ENCODE results near the gene KDR. TPM values are rescaled to one million over a fixed set of nuclear protein-coding genes. Genes with fewer than 3 reads are reported as not detected.
A peak's percentile ranks its signal among the peaks of the same experiment; 100 is the strongest.

Gene KDR
- polyA plus RNA-seq: not detected

GRCh38 chr4:55125087-55125721, at the start of gene KDR:
TSS of gene KDR (minus strand) at chr4:55125595. CDS start at chr4:55125293, 302 bp downstream.
- H3K27ac Mint-ChIP-seq: no peak within 1 kb of the TSS
- H3K9me3 Mint-ChIP-seq: peaks cover 0 to 4% (median 0%) of the 10 kb centered on the region in 3 donors
- peaks cover 0 to 1% (median 0%) of the 10 kb centered on the region in 3 donors for H3K4me1 Mint-ChIP-seq
- H3K27me3 Mint-ChIP-seq: peaks cover 25% of the 10 kb centered on the region
- H3K36me3 Mint-ChIP-seq: no peaks in the 10 kb centered on the region
- H3K4me3 Mint-ChIP-seq: peak within 1 kb of the TSS in 2 of 4 donors; percentile 22 to 23

- Mint-ChIP-seq H3K36me3 (no peaks in the 10 kb centered on the region), H3K27ac (no peak overlapping the region), H3K4me3 (no peak overlapping the region), H3K27me3 (peaks cover 2% of the 10 kb centered on the region), H3K4me1 (no peaks in the 10 kb centered on the region), H3K9me3 (peaks cover 0 to 1% (median 0%) of the 10 kb centered on the region in 3 donors)
These were observed 48.2 kb upstream of the KDR start for GRCh38 chr4:55173580-55173979.

DNA sequence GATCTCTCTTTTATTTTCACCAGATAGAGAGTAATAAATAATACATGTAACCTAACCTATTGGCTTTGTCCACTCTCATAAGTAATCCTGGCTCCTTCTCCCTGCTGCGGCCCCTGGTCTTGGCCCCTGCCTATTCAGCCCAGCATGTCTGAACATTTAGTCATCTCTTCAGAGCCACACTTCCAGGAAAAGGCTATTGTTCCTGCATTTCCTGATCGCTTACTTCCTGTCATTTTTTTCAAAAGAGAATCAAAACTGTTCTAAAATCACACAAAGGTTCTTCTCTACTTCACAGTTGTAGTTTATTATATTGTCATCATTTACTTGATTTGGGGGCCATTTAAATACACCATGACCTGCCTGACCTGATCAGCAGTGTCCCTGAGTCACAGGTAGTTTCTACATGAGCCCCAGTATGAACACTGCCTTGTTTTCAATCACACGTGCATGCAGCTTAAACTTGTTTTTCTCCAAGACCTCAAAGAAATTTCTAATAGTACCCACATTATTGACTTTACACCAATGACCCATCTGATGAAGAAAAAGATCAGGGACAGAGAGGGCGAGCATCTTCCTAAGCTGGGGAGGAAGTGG, 47.4 kb upstream of the KDR start:
- Mint-ChIP-seq H3K9me3 (no peaks in the 10 kb centered on the region), H3K27ac (no peak overlapping the region), H3K36me3 (no peaks in the 10 kb centered on the region), H3K4me3 (no peak overlapping the region), H3K27me3 (peaks cover 2% of the 10 kb centered on the region), H3K4me1 (no peaks in the 10 kb centered on the region)

DNA sequence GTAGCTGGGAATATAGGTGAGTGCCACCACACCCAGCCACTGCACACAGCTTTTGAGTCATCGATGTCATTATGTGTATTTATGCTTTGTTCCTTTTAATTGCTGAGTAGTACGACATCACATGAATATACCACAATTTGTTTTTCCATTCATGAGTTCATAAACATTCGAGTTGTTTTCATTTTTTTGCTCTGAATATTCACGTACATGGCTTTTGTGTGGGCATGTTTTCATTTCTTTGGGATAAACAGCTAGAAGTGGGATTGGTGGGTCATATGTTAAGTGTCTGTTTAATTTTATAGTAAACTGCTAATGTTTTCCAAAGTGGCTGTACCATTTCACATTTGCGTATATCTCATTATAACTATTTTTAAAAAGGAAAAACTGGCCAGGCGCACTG, 45.1 kb upstream of the KDR start:
- Mint-ChIP-seq H3K27me3 (peaks cover 2% of the 10 kb centered on the region), H3K27ac (no peak overlapping the region), H3K36me3 (no peaks in the 10 kb centered on the region), H3K4me3 (no peak overlapping the region), H3K4me1 (no peaks in the 10 kb centered on the region), H3K9me3 (peaks cover 0 to 8% (median 2%) of the 10 kb centered on the region in 3 donors)

DNA sequence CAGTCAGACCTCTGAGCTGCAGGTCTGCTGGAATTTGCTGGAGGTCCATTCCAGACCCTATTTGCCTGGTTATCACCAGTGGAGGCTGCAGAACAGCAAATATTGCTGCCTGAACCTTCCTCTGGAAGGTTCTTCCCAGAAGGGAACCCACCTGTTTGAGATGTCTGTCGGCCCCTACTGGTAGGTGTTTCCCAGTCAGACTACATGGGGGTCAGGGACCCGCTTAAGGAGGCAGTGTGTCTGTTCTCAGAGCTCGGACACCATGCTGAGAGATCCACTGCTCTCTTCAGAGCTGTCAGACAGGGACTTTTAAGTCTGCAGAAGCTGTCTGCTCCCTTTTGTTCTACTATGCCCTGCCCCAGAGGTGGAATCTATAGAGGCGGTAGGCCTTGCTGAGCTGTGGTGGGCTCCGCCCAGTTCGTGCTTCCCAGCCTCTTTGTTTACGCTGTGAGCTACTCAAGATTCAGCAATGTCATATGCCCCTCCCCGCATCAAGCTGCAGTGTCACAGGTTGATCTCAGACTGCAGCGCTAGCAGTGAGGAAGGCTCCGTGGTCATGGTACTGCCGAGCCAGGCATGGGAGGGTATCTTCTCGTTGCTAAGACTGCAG, 44.1 kb upstream of the KDR start:
- H3K9me3 Mint-ChIP-seq: peaks cover 0 to 8% (median 4%) of the 10 kb centered on the region in 3 donors
- no peak overlapping the region for H3K27ac Mint-ChIP-seq
- H3K36me3 Mint-ChIP-seq: no peaks in the 10 kb centered on the region
- peaks cover 2% of the 10 kb centered on the region for H3K27me3 Mint-ChIP-seq
- no peak overlapping the region for H3K4me3 Mint-ChIP-seq
- H3K4me1 Mint-ChIP-seq: no peaks in the 10 kb centered on the region

DNA sequence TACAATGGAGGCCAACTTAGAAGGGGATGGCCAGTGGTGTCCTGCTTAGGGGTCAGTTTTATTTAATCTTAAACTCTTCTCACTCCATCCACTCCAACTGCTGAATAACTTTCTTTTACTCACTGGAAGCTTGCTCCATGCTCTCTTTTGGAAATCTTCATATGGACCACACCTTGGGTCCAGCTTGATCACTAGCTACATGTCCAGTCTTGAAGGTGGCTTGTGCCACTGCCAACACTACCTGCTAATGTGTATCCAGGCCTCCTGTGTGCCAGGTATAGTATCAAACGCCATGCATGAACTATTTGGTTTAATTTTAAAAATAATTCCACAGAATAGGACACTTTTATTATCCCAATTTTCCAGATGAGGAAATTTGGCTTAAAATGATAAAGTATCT, 37.0 kb upstream of the KDR start:
- H3K9me3 Mint-ChIP-seq: peaks cover 0 to 8% (median 4%) of the 10 kb centered on the region in 3 donors
- peaks cover 4% of the 10 kb centered on the region for H3K27me3 Mint-ChIP-seq
- H3K4me3 Mint-ChIP-seq: no peak overlapping the region
- no peak overlapping the region for H3K27ac Mint-ChIP-seq
- H3K36me3 Mint-ChIP-seq: peaks cover 2% of the 10 kb centered on the region
- no peaks in the 10 kb centered on the region for H3K4me1 Mint-ChIP-seq

DNA sequence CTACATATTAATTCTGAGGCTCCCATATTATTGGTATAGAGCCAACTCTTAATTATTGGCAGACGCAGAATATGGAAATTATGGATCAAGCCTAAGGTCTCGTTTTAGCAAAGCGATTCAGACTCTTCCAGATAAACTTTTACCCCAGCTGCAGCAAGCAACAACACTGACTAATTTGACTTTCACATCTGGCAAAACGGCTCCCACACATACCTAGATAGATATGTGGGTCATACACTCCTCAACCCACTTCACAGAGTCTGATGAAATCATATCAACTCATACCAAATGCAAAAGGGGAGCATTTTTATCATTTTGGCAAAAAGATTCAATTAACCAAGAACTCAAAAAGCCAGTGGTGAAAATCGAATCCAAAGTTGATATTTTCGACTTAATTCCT, 36.3 kb upstream of the KDR start:
- Mint-ChIP-seq H3K27me3 (peaks cover 4% of the 10 kb centered on the region), H3K36me3 (peaks cover 2% of the 10 kb centered on the region), H3K4me3 (no peak overlapping the region), H3K27ac (no peak overlapping the region), H3K9me3 (peaks cover 0 to 6% (median 4%) of the 10 kb centered on the region in 3 donors), H3K4me1 (no peaks in the 10 kb centered on the region)

DNA sequence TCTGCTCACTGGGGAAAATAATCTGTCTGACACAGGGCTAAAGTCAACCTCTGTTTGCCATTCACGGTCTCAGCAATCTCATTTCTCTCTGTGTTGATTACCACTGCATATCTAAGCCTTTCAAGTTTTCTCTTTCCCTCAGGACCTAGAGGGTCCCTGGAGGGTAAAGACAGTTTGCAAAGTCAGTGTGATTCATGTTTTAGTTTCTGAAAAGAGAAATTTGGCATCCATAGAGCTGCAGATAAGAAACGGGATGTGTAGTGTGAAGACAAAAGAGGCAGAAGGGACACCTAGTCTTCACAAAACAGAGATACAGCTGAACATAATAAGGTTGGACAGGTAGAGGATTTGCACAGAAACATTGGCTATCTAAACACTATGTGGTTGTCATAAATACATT, 34.5 kb upstream of the KDR start:
- Mint-ChIP-seq H3K27ac (no peak overlapping the region), H3K9me3 (peaks cover 0 to 2% (median 0%) of the 10 kb centered on the region in 3 donors), H3K36me3 (peaks cover 2% of the 10 kb centered on the region), H3K27me3 (peaks cover 4% of the 10 kb centered on the region), H3K4me3 (no peak overlapping the region), H3K4me1 (no peaks in the 10 kb centered on the region)

GRCh38 chr4:55158957-55159356, 33.6 kb upstream of the KDR start:
- no peak overlapping the region for H3K4me3 Mint-ChIP-seq
- peaks cover 0 to 2% (median 0%) of the 10 kb centered on the region in 3 donors for H3K9me3 Mint-ChIP-seq
- H3K27me3 Mint-ChIP-seq: peaks cover 4% of the 10 kb centered on the region
- H3K4me1 Mint-ChIP-seq: no peaks in the 10 kb centered on the region
- H3K27ac Mint-ChIP-seq: no peak overlapping the region
- H3K36me3 Mint-ChIP-seq: peaks cover 2% of the 10 kb centered on the region

- no peak overlapping the region for H3K27ac Mint-ChIP-seq
- no peaks in the 10 kb centered on the region for H3K4me1 Mint-ChIP-seq
- peaks cover 4% of the 10 kb centered on the region for H3K27me3 Mint-ChIP-seq
- H3K36me3 Mint-ChIP-seq: peaks cover 2% of the 10 kb centered on the region
- H3K9me3 Mint-ChIP-seq: peaks cover 0 to 3% (median 2%) of the 10 kb centered on the region in 3 donors
- H3K4me3 Mint-ChIP-seq: no peak overlapping the region
These were observed 32.3 kb upstream of the KDR start for GRCh38 chr4:55157559-55158277.

- Mint-ChIP-seq H3K4me3 (no peak overlapping the region), H3K27me3 (peaks cover 4% of the 10 kb centered on the region), H3K36me3 (no peaks in the 10 kb centered on the region), H3K27ac (no peak overlapping the region), H3K4me1 (no peaks in the 10 kb centered on the region), H3K9me3 (peaks cover 0 to 4% (median 3%) of the 10 kb centered on the region in 3 donors)
These were observed 29.5 kb upstream of the KDR start for GRCh38 chr4:55154933-55155332.

GRCh38 chr4:55154290-55154880, 29.0 kb upstream of the KDR start:
- Mint-ChIP-seq H3K36me3 (no peaks in the 10 kb centered on the region), H3K27ac (no peak overlapping the region), H3K4me1 (no peaks in the 10 kb centered on the region), H3K27me3 (peaks cover 4% of the 10 kb centered on the region), H3K4me3 (no peak overlapping the region), H3K9me3 (peaks cover 0 to 4% (median 3%) of the 10 kb centered on the region in 3 donors)

- no peak overlapping the region for H3K4me3 Mint-ChIP-seq
- H3K27me3 Mint-ChIP-seq: peaks cover 5% of the 10 kb centered on the region
- H3K27ac Mint-ChIP-seq: no peak overlapping the region
- no peaks in the 10 kb centered on the region for H3K4me1 Mint-ChIP-seq
- H3K36me3 Mint-ChIP-seq: no peaks in the 10 kb centered on the region
- peaks cover 0 to 2% (median 2%) of the 10 kb centered on the region in 3 donors for H3K9me3 Mint-ChIP-seq
These were observed 18.5 kb upstream of the KDR start for GRCh38 chr4:55143858-55144257.

GRCh38 chr4:55138367-55138766, 13.0 kb upstream of the KDR start:
- H3K4me3 Mint-ChIP-seq: no peak overlapping the region
- H3K27ac Mint-ChIP-seq: no peak overlapping the region
- H3K27me3 Mint-ChIP-seq: peaks cover 5% of the 10 kb centered on the region
- peaks cover 0 to 1% (median 0%) of the 10 kb centered on the region in 3 donors for H3K9me3 Mint-ChIP-seq
- no peaks in the 10 kb centered on the region for H3K4me1 Mint-ChIP-seq
- H3K36me3 Mint-ChIP-seq: no peaks in the 10 kb centered on the region

- Mint-ChIP-seq H3K27ac (no peak overlapping the region), H3K27me3 (peaks cover 3% of the 10 kb centered on the region), H3K4me3 (no peak overlapping the region), H3K36me3 (no peaks in the 10 kb centered on the region), H3K9me3 (peaks cover 0 to 1% (median 0%) of the 10 kb centered on the region in 3 donors), H3K4me1 (no peaks in the 10 kb centered on the region)
These were observed 11.2 kb upstream of the KDR start for GRCh38 chr4:55136634-55137033.
